Endodermal cell (in vitro differentiated cells): ENCODE results near the gene GRB14. TPM values are rescaled to one million over a fixed set of nuclear protein-coding genes. Genes with fewer than 3 reads are reported as not detected.
"Not testable (repeated sequence)": the region's sequence is repeated elsewhere in the genome, so short reads cannot be mapped to it uniquely, and the experiment has no call there.

Source experiments
- DNase-seq: peaks from one replicate; pipeline ENCODE4 v3.0.0-alpha.2; 2017
- H3K27ac ChIP-seq: 2 replicates; pipeline ENCODE4 v1.5.1; 2013; ENCODE audit warnings: mild to moderate bottlenecking, low read depth, low read length, moderate library complexity
- H3K27me3 ChIP-seq: 2 replicates; pipeline ENCODE4 v1.6.1; 2013; ENCODE audit warnings: mild to moderate bottlenecking, low read length, moderate library complexity; ENCODE audit not compliant: insufficient read depth, control insufficient read depth, poor library complexity, severe bottlenecking
- H3K36me3 ChIP-seq: 2 replicates; pipeline ENCODE4 v1.7.0; 2013; ENCODE audit warnings: mild to moderate bottlenecking, low read length, moderate library complexity; ENCODE audit not compliant: control insufficient read depth, insufficient read depth
- H3K4me1 ChIP-seq: one replicate; pipeline ENCODE4 v1.7.0; 2013; ENCODE audit warnings: low read length; ENCODE audit not compliant: control insufficient read depth, insufficient read depth
- H3K4me3 ChIP-seq: 2 replicates; pipeline ENCODE4 v1.5.1; 2013; ENCODE audit warnings: mild to moderate bottlenecking, low read length, moderate library complexity
- H3K9ac ChIP-seq: 2 replicates; pipeline ENCODE4 v1.6.1; 2013; ENCODE audit warnings: mild to moderate bottlenecking, low read length, moderate library complexity; ENCODE audit not compliant: poor library complexity, severe bottlenecking; ENCODE audit errors: extremely low read depth
- H3K9me3 ChIP-seq: 2 replicates; pipeline ENCODE4 v1.6.1; 2013; ENCODE audit warnings: mild to moderate bottlenecking, low read length, moderate library complexity; ENCODE audit not compliant: control insufficient read depth
- H3K27ac Mint-ChIP-seq: 2 replicates; pipeline ENCODE4 v1.8.0; 2020; ENCODE audit warnings: mixed read lengths
- H3K27me3 Mint-ChIP-seq: 2 replicates; pipeline ENCODE4 v1.8.0; 2021; ENCODE audit warnings: mild to moderate bottlenecking, mixed read lengths; ENCODE audit not compliant: insufficient read depth
- H3K36me3 Mint-ChIP-seq: 2 replicates; pipeline ENCODE4 v1.8.0; 2020; ENCODE audit warnings: low read depth, mixed read lengths
- H3K4me1 Mint-ChIP-seq: 2 replicates; pipeline ENCODE4 v1.8.0; 2020; ENCODE audit warnings: mixed read lengths
- H3K4me3 Mint-ChIP-seq: 2 replicates; pipeline ENCODE4 v1.8.0; 2020; ENCODE audit warnings: mild to moderate bottlenecking, moderate library complexity, mixed read lengths
- H3K9me3 Mint-ChIP-seq: 2 replicates; pipeline ENCODE4 v1.8.0; 2020; ENCODE audit warnings: mild to moderate bottlenecking, mixed read lengths
- WGBS, 2 experiments: methylation state at CpG; one replicate each; pipeline versions ENCODE4 v1.1.5 to v1.1.7; 2013; ENCODE audit warnings: missing lambda C conversion rate in 2 of 2, mixed read lengths in 1 of 2; ENCODE audit not compliant: insufficient coverage in 1 of 2, insufficient read length in 1 of 2; 5-methylcytosine and 5-hydroxymethylcytosine counted together
- total RNA-seq, 2 donors: library from RNA; stranded (reverse); fragmentation: NEBNext Ultra II Directional in 1 of 2; extraction: Animal tissue kit (Norgen Biotek cat#: 25700) in 1 of 2; gene quantifications; 2 replicates in 1 of 2; 3 replicates in 1 of 2; pipeline ENCODE4 v1.2.1, GENCODE V29; 2021
- TF ChIP-seq, protein P1 (sequence below): fragments of 200-600 bp; sonication (generic); conservative IDR thresholded peaks from 2 replicates; pipeline ENCODE4 v1.5.0; 2021; ENCODE audit warnings: antibody characterized with exemption, mild to moderate bottlenecking

GRB14 gene
- total RNA-seq, 2 donors from 2014 or later, result 16.5 to 21.4 TPM

DNA sequence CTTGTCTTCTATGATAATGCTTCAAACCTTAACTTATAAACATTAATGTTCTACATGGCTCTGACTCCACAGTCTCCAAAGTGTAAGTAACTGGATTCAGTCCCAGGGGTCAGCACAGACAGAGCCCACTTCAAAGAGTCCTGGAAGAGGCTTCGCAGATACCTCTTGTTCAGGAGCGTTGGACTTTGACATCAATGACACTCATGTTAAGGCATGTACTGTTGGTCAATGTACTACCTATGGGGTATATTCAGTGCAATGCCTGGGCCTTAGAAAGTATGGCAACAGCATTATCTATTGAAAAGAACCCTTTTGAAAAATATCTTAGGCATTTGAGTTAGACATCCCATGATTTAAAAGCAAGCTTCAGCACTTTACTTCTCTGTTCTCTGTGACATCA is 143.1 kb downstream of the GRB14 start:
- Mint-ChIP-seq H3K4me1 (no peaks in the 10 kb centered on the region), H3K36me3 (no peaks in the 10 kb centered on the region), H3K27me3 (no peaks in the 10 kb centered on the region), H3K27ac (no peak overlapping the region), H3K9me3 (no peaks in the 10 kb centered on the region), H3K4me3 (no peak overlapping the region)
- Histone ChIP-seq H3K36me3 (no peaks in the 10 kb centered on the region), H3K4me3 (no peak overlapping the region), H3K27ac (no peak overlapping the region), H3K27me3 (no peaks in the 10 kb centered on the region), H3K9me3 (no peaks in the 10 kb centered on the region), H3K4me1 (no peaks in the 10 kb centered on the region), H3K9ac (no peak overlapping the region)
- TF ChIP-seq, protein P1, sequence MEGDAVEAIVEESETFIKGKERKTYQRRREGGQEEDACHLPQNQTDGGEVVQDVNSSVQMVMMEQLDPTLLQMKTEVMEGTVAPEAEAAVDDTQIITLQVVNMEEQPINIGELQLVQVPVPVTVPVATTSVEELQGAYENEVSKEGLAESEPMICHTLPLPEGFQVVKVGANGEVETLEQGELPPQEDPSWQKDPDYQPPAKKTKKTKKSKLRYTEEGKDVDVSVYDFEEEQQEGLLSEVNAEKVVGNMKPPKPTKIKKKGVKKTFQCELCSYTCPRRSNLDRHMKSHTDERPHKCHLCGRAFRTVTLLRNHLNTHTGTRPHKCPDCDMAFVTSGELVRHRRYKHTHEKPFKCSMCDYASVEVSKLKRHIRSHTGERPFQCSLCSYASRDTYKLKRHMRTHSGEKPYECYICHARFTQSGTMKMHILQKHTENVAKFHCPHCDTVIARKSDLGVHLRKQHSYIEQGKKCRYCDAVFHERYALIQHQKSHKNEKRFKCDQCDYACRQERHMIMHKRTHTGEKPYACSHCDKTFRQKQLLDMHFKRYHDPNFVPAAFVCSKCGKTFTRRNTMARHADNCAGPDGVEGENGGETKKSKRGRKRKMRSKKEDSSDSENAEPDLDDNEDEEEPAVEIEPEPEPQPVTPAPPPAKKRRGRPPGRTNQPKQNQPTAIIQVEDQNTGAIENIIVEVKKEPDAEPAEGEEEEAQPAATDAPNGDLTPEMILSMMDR, result no peak
- no peak for DNase-seq
- WGBS, 2 experiments, result 71 to 80% methylated on average over 2 of the region's 2 CpGs

DNA sequence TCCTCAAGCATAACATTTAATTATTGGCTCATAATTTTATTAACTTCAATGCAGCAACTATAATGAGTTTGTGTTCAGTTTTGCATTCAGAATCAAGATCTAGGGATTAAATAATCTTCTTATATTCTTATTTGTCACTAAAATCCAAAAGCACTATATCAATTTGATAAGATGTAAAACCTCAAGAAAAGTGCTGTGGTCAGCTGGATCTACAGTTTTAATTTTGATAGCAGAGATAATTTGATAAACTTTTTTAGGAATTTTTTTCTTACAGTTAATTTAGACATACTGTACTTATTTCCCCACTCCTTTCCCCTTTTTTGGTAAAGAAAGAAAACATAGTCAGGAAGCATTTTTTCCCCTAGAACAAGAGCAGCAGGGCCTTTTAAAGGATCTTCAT is 146.4 kb downstream of the GRB14 start:
- H3K36me3 Mint-ChIP-seq, result no peaks in the 10 kb centered on the region
- H3K27ac Mint-ChIP-seq, result no peak overlapping the region
- no peak overlapping the region for H3K4me3 ChIP-seq
- no peaks in the 10 kb centered on the region for H3K36me3 ChIP-seq
- no peaks in the 10 kb centered on the region for H3K4me1 ChIP-seq
- TF ChIP-seq, protein P1, result no peak
- no peaks in the 10 kb centered on the region for H3K27me3 ChIP-seq
- no peaks in the 10 kb centered on the region for H3K4me1 Mint-ChIP-seq
- no peak overlapping the region for H3K4me3 Mint-ChIP-seq
- H3K27me3 Mint-ChIP-seq, result no peaks in the 10 kb centered on the region
- no peak for DNase-seq
- no peak overlapping the region for H3K9ac ChIP-seq
- no peak overlapping the region for H3K27ac ChIP-seq
- no peaks in the 10 kb centered on the region for H3K9me3 ChIP-seq
- no peaks in the 10 kb centered on the region for H3K9me3 Mint-ChIP-seq

- H3K27me3 ChIP-seq, result no peaks in the 10 kb centered on the region
- no peak overlapping the region for H3K27ac ChIP-seq
- H3K4me1 Mint-ChIP-seq, result no peaks in the 10 kb centered on the region
- WGBS, 2 experiments, result 91 to 100% methylated on average over 1 of the region's 1 CpG
- no peak overlapping the region for H3K4me3 ChIP-seq
- no peak overlapping the region for H3K27ac Mint-ChIP-seq
- no peak overlapping the region for H3K9ac ChIP-seq
- H3K4me1 ChIP-seq, result no peaks in the 10 kb centered on the region
- H3K36me3 ChIP-seq, result no peaks in the 10 kb centered on the region
- no peak for DNase-seq
- H3K9me3 Mint-ChIP-seq, result no peaks in the 10 kb centered on the region
- no peak overlapping the region for H3K4me3 Mint-ChIP-seq
- H3K36me3 Mint-ChIP-seq, result no peaks in the 10 kb centered on the region
- H3K27me3 Mint-ChIP-seq, result no peaks in the 10 kb centered on the region
- TF ChIP-seq, protein P1, result no peak
- H3K9me3 ChIP-seq, result no peaks in the 10 kb centered on the region
Observed at GRCh38 chr2:164473021-164473420, 148.3 kb downstream of the GRB14 start.

GRCh38 chr2:164465047-164465446 is 156.2 kb downstream of the GRB14 start:
- not testable (repeated sequence) for H3K9ac ChIP-seq, H3K9me3 ChIP-seq, H3K9me3 Mint-ChIP-seq, H3K27ac Mint-ChIP-seq, H3K36me3 Mint-ChIP-seq, H3K4me1 ChIP-seq, H3K27ac ChIP-seq, H3K27me3 ChIP-seq, H3K4me3 Mint-ChIP-seq, H3K36me3 ChIP-seq, DNase-seq, H3K4me3 ChIP-seq, H3K27me3 Mint-ChIP-seq
- H3K4me1 Mint-ChIP-seq, result peaks cover 22% of the 10 kb centered on the region
- no CpG with 5 or more reads among the region's 2 CpGs for WGBS, 2 experiments
